Thoracic aorta (tissue), 2 donors: Measurements from ENCODE around the gene TAF6. TPM values are rescaled to one million over a fixed set of nuclear protein-coding genes. Genes with fewer than 3 reads are reported as not detected.

ENCODE experiments used
- ATAC-seq: fragments of 150-250 bp; one replicate; pipeline ENCODE4 v1.8.0; 2017; ENCODE audit warnings: low read depth; ENCODE audit not compliant: insufficient number of reproducible peaks, low FRiP score
- DNase-seq: peaks from one replicate; pipeline ENCODE4 v3.0.0-alpha.2; 2020; ENCODE audit warnings: low spot score
- H3K27ac ChIP-seq, 2 donors: fragments of 200-600 bp; sonication (generic); 1 replicate in 1 of 2; 2 replicates in 1 of 2; pipeline ENCODE4 v1.5.1; 2016; ENCODE audit warnings: mild to moderate bottlenecking in 2 of 2, moderate library complexity in 2 of 2
- H3K27me3 ChIP-seq: fragments of 200-600 bp; sonication (generic); replicated peaks from 2 replicates; pipeline ENCODE4 v1.6.0; 2016; ENCODE audit warnings: mild to moderate bottlenecking; ENCODE audit not compliant: insufficient read depth
- H3K36me3 ChIP-seq: fragments of 200-600 bp; sonication (generic); one replicate; pipeline ENCODE4 v1.5.1; 2016
- H3K4me1 ChIP-seq, 2 donors: fragments of 200-600 bp; sonication (generic); 1 replicate in 1 of 2; 2 replicates in 1 of 2; pipeline versions ENCODE4 v1.5.1 to v1.6.0; 2016; ENCODE audit warnings: low read depth in 2 of 2, mild to moderate bottlenecking in 1 of 2; ENCODE audit not compliant: control insufficient read depth in 1 of 2
- H3K4me3 ChIP-seq: fragments of 200-600 bp; sonication (generic); 2 replicates; pipeline ENCODE4 v1.5.1; 2016; ENCODE audit warnings: mild to moderate bottlenecking
- H3K9me3 ChIP-seq: fragments of 200-600 bp; sonication (generic); 2 replicates; pipeline ENCODE4 v1.5.1; 2016
- CTCF ChIP-seq: fragments of 200-600 bp; sonication (generic); IDR thresholded peaks from one replicate; pipeline ENCODE4 v1.5.1; 2019; ENCODE audit warnings: antibody characterized with exemption
- total RNA-seq, 2 donors: library from RNA; depleted of rRNA; stranded (reverse); fragments of >200 nt; gene quantifications; one replicate each; pipeline versions ENCODE4 v1.1.0 to v1.2.3, GENCODE V29; 2016

Gene TAF6
- total RNA-seq, 2 donors from 2014 or later, result 48.0 to 72.8 TPM

GRCh38 chr7:100101016-100101862, 17.9 kb downstream of the TAF6 start, which contains the start of the genes AP4M1 and MCM7:
Gene AP4M1 (plus strand): TSS chr7:100101643. CDS start chr7:100101715, 72 bp downstream.
Gene MCM7 (minus strand): TSS chr7:100101397. CDS start chr7:100101294, 103 bp downstream.
- TF ChIP-seq CTCF, result no peak
- peak within 1 kb of the TSS; percentile 81 to 90 for H3K27ac ChIP-seq
- ATAC-seq (peak; percentile 64), DNase-seq (peak; percentile 96)
- peaks cover 44% of the 10 kb centered on the region for H3K36me3 ChIP-seq
- H3K4me3 ChIP-seq, result peak within 1 kb of the TSS; percentile 97
- no peaks in the 10 kb centered on the region for H3K27me3 ChIP-seq
- H3K9me3 ChIP-seq, result no peaks in the 10 kb centered on the region
- H3K4me1 ChIP-seq, result peaks cover 12 to 20% of the 10 kb centered on the region in 2 donors

GRCh38 chr7:100100420-100101015, 18.6 kb downstream of the TAF6 start:
- Histone ChIP-seq H3K9me3 (no peaks in the 10 kb centered on the region), H3K4me1 (peaks cover 12 to 20% of the 10 kb centered on the region in 2 donors), H3K36me3 (peaks cover 41% of the 10 kb centered on the region), H3K27me3 (no peaks in the 10 kb centered on the region), H3K27ac (peak overlapping the region; percentile 81 to 88), H3K4me3 (peak overlapping the region; percentile 97)
- peak; percentile 67 for DNase-seq
- no peak for TF ChIP-seq CTCF
- ATAC-seq, result peak; percentile 47

- no peak for ATAC-seq
- H3K27me3 ChIP-seq, result no peaks in the 10 kb centered on the region
- peak overlapping the region; percentile 97 for H3K4me3 ChIP-seq
- peaks cover 49% of the 10 kb centered on the region for H3K36me3 ChIP-seq
- DNase-seq, result no peak
- TF ChIP-seq CTCF, result no peak
- H3K4me1 ChIP-seq, result peaks cover 12 to 20% of the 10 kb centered on the region in 2 donors
- no peaks in the 10 kb centered on the region for H3K9me3 ChIP-seq
- peak overlapping the region in 1 of 2 donors; percentile 81 for H3K27ac ChIP-seq
Measured at GRCh38 chr7:100099452-100099851, 19.7 kb downstream of the TAF6 start.

DNA sequence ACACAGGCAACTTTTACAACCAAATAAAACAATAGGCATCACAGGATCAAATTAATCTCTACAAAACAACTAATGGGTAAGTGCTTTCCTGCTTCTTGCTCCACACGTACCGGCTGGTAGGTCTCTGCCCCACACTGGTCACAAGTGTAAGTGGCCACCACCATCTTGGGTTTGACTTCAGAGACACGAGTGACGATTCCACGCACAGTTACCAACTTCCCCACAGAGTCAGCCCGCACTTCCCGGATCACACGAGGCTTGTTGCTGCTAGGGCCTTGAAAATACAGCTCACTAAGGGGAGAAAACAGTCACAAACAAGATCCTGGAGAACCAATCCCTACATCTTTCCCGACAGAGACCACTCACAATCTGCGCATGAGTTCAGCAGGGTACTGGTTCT, 20.2 kb downstream of the TAF6 start:
- H3K4me1 ChIP-seq, result peaks cover 12 to 20% of the 10 kb centered on the region in 2 donors
- no peaks in the 10 kb centered on the region for H3K27me3 ChIP-seq
- DNase-seq (no peak), ATAC-seq (no peak)
- no peak overlapping the region for H3K4me3 ChIP-seq
- no peak for TF ChIP-seq CTCF
- no peaks in the 10 kb centered on the region for H3K9me3 ChIP-seq
- no peak overlapping the region for H3K27ac ChIP-seq
- H3K36me3 ChIP-seq, result peaks cover 51% of the 10 kb centered on the region

DNA sequence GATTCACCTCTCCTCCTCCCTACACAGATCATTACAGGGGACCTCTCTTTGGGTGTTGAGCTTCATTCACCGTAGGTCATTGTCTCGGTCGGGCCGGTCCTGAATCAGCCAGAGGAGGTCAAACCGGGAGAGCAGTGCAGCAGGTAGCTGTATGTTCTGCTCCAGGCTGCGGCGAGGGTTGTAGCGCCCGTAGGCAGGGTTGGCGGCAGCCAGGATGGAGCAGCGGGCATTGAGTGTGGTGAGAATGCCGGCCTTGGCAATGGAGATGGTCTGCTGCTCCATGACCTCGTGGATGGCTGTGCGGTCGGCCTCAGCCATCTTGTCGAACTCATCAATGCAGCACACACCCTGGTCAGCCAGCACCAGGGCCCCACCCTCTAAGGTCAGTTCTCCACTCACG, 23.5 kb downstream of the TAF6 start:
- DNase-seq (no peak), ATAC-seq (no peak)
- TF ChIP-seq CTCF, result no peak
- Histone ChIP-seq H3K4me1 (peaks cover 6 to 12% of the 10 kb centered on the region in 2 donors), H3K27me3 (no peaks in the 10 kb centered on the region), H3K36me3 (peaks cover 72% of the 10 kb centered on the region), H3K9me3 (no peaks in the 10 kb centered on the region), H3K27ac (no peak overlapping the region), H3K4me3 (no peak overlapping the region)
